GM21526 (cell line): ENCODE measurements around the gene CDH15.
"Not testable (repeated sequence)": the region's sequence is repeated elsewhere in the genome, so short reads cannot be mapped to it uniquely, and the experiment has no call there.

ENCODE experiments used
- ATAC-seq: cut with Tn5 transposase; IDR thresholded peaks from one replicate; pipeline ENCODE4 v1.9.1; 2021; ENCODE audit warnings: moderate library complexity; ENCODE audit not compliant: unreplicated experiment, low FRiP score

CDH15 gene

DNA sequence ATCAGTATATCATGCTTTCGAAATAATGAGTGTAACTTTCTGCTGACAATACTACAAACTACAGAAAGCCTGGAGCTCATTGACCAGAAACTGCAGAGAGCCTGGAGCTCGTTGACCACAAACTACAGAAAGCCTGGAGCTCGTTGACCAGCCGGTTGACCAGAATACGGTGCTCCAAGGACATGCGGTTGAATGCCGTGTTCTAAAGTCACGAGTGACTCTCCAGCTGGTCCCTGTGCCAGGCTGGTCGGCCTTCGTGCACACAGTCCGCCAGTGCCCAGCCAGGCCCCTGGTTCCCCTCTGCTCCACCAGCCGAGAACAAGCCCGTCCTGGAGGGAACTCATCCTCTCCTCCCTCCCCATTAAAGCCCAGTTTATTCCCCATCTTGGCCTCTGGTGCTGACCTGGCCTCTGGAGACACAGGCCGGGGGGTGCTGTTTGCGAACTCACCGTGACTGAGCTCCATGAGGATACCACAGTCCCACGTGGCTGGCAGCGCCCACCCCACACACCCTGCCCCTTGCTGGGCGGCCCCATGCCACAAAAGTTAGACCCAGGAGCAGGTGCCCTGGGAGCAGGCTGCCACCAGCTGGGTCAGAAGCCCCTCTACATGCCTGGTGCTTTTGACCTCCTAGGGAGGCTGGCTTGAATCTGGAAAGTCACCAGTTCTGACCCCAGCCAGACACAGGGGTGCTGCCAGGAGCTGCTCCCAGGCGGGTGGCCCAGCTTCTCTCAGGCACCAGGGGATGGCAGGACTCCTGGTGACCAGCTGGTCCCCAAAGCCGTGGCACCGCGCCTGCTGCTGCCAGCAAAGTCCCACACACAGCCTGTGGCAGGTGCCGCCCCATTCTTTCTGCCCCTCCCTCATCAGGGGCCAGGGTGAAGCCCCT lies 15.5 kb upstream of the CDH15 start:
- no peak for ATAC-seq

GRCh38 chr16:89156740-89157645 lies 14.6 kb upstream of the CDH15 start:
- no peak for ATAC-seq

GRCh38 chr16:89157778-89158177 lies 13.8 kb upstream of the CDH15 start:
- ATAC-seq = no peak

GRCh38 chr16:89159066-89159849 lies 12.3 kb upstream of the CDH15 start:
- no peak for ATAC-seq

DNA sequence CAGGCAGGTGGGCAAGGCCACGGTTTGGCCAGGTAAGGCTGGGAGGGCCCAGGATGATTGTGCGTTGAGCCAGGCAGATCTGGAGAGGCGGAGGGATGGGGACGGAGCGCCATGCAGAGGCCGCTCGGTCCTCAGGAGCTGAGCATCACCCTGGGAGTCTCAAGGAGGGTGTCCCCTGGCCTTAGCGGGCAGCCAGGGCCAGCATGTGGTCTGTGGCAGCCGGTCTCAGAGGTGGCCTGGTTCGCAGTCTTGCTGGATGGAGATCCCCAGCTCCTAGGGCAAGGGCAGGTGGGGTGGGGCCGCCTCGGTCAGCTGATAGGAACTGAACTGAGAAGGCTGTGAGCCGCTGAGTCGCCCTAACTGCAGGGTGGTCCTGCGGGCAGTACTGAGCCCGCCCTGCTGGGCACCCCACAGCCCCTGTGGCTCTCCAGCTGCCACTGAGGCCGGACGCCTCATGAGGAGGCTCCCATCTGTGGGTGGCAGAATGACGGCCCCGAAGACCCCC lies 11.6 kb upstream of the CDH15 start:
- no peak for ATAC-seq

DNA sequence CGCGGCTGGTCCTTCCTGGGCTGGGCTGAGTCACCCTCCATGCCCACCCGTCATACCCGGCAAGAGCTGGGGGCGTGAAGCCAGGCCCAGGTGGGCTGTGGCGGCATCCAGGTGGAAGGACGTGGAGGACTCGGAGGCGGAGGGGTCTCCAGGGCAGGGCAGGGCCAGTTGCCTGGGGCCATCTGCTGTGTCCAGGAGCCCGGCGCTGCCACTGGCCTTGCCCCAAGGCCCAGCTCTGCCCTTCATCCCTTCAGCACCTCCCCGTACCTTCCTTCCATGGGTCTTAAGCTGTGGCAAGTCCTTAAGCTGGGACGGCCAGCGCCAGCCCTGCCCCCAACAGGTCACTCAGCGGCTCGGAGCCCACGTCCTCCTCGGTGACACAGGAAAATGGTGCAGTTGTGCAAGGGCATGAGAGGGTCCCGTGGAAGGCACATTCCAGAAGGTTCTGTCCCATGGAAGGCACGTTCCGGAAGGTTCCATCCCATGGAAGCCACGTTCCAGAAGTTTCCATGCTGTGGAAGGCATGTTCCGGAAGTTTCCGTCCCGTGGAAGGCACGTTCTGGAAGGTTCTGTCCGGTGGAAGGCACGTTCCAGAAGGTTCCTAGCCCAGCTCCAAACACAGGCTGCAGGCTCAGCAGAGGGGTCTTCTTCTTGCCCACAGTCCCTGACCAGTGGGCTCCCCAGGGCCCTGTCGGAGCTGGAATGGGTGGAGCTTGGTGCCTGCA lies 10.4 kb upstream of the CDH15 start:
- ATAC-seq = no peak

DNA sequence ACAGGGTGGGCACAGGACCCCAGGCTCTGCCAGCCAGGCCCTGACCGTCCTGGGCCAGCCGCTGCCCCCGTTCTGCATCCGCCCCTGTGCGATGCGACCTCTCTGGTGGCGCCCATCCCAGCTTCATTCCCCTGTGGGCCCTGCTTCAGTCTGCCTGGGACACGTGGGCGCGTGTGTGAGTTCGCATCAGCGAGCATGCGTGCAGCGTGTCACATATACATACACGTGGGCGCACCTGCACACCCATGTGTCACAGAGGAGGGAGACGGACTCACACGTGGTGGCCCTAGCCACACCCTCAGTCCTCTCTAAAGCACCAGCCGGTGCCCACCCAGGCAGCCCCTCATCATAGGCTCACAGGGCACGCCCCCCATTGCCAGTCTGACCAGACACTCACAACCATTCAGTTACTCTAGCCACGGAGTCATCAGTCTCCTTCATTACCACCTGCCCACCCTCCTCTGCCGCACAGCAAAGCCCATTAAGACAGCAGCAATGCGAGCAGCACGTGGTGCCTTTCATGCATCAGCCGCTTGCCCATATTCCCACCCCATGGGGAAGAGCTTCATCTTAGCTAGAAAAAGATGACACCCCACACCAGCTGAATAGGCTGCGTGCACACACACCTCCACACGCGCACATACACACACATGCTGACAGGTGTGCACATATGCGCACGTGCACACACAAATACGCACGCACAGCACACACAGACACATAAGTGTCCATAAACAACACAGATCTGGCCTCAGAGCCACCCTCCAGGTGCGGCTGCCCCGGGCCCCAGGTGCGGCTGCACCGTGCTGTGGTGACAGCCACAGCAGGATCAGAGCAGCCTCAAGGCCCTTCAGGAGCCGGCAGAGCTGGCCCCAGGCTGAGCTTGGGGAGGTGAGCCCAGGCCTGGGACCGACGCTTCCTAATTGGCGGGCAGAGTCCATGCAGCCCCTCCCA lies 9.5 kb upstream of the CDH15 start:
- ATAC-seq = no peak

GRCh38 chr16:89163297-89163696 lies 8.3 kb upstream of the CDH15 start:
- no peak for ATAC-seq

DNA sequence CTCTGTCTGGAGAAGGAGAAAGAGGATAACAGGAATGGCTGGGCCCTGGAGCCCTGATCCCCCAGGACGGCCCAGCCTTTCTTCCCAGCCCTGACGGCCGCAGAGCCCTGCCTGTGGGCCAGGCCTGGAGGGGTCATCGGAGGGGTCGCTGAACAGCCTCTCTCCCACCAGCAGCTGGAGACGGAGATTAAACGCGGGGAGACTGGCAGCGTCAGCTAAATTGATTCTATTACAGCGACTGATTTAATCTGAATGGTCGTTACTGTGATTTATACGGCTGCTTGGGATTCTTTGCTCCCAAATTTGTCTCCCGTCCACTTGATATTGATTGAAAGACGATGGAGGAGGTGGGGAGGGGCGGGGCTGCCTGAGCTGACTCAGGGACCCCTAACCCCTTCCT lies 7.1 kb upstream of the CDH15 start:
- no peak for ATAC-seq

DNA sequence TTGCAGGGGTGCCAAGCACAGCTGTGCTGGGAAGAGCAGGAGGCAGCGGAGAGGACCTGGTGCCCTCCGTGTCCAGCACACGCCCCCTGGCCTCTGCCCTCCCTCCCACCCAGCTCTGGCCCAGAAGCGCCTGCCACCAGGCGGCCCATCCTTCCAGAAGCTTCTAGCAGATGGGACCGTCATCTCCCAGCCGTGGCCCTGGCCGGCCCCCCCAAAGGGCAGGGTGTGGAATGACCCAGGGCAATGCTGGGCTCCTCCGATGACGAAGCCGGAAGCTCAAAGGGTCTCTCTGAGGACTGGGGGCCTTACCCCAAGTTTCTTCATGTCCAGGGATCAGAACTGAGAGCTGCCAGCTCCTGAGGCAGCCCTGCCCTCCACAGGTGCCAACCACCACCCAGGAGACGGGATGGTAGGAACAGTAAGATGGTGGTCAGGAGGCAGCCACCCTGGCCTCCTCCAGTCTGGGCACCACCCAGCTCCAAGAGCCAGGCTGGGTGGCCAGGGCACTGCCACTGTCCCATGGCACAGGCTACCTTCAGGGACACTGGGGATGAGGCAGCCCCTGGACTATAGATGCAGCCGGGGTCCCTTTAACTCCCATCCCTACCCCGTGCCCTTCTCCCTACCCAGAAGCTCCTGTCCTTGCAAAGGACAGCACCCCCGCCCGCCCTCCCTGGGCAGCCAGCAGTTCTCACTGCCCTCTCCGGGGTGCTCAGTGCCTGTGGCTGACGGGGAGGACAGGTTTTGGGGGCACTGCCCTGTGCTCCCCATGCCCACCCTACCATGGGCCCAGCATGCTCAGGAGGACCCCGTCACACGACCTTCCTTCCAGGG lies 6.5 kb upstream of the CDH15 start:
- no peak for ATAC-seq

DNA sequence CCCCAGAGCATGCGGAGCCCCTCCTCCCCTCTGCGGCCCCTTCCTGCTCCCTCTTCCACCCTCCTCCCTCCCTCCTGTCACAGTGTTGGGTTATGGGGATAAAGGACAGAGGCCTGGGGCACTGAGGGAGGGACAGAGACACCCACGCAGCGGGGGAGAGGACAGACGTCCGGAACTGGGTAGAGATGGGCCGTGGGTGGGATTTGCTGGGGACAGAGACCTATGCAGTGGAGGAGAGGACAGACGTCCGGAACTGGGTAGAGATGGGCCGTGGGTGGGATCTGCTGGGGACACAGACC lies 5.9 kb upstream of the CDH15 start:
- not testable (repeated sequence) for ATAC-seq

- no peak for ATAC-seq
Observed at GRCh38 chr16:89166696-89167424, 4.7 kb upstream of the CDH15 start.

DNA sequence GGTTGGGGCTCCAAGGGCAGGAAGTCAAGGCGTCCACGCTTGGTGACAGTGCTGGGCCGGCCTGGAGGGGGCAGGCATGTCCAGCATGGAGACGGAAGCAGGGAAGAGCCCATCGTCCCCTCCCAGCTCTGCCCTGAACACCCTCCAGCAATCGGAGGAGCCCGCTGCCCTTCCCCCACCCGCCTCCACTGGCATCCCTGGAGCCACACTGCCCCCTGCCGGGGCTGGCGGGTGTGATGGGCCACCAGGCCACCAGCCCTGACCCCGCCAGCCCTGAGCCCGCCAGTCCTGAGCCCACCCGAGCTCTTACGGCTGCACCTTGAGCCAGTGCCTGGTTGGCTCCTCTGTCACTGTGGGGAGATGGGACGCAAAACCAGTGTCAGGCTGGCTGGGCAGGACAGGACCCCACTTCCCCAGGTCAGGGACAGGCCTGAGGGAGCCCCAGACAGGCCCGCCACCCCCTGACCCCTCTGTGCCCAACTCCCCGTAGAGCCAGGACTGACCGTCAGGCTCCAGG lies 4.1 kb upstream of the CDH15 start:
- no peak for ATAC-seq

DNA sequence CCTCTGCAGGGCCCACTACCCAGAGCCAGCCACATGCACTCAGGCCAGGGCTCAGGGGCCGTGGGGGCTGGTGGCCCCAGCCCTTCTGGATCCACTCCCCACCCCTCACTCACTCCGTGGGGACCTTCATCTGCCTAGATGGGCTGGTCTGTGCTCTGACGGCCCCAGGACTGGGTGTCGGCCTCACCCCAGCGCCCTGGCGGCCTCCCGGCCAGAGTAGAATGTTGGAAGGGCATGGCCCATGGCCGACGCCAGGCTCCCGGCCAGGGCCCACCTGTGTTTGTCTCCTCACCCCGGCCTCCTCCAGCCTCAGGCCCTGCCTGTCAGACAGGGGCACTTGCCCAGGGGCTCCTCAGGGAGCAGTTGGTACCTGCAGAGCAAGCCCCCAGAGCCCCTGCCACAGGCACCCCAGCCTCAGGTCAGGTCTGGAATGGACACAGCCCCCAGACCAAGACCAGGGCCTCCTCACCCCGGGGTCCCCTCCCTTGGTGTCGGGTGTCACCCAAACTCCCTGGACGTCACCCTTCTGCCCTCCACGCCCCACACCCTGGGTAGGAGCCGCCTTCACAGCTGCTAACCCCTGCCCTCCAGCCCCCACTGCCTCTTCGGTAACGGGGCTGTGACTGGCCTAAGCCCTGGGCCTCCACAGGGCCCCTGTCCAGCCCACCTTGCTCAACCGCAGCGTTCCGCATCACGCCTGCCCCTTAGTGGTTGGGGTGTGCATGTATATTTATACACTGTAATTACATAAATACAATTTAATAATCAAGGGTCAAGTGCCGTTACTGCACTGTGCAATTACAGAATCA lies 3.0 kb upstream of the CDH15 start:
- no peak for ATAC-seq

DNA sequence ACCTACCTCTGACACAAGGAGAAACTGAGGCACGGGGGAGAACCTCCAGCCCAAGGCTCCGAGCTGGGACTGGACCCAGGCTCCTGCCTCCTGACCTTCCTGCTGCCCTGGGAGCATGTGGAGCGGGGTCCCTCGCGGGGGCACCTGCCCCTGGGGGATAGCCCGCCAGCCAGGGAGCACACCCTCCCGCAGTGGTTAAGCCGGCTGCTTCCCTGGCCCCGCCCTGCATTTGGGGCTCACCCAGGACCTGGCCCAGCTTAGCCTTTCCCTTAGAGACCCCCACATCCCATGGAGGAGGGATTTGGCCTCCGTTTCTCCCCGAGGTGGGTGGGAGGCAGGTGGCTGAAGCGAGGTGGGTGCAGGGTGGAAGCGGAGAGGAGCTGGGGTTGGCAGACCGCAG lies 1.8 kb upstream of the CDH15 start:
- ATAC-seq = no peak
